Bronchial epithelial cell (primary cell): ENCODE data around the gene PRKG1. TPM values are rescaled to one million over a fixed set of nuclear protein-coding genes. Genes with fewer than 3 reads are reported as not detected.

Experiments used
- DNase-seq: peaks from one replicate; pipeline ENCODE4 v3.0.0-alpha.2; 2010; ENCODE audit warnings: low read depth
- FAIRE-seq: peaks from 2 replicates; lab custom pipeline; 2011; peaks lifted over from hg19 to GRCh38; lab: Jason Lieb, UNC
- H3K27me3 ChIP-seq: 2 replicates; pipeline ENCODE4 v1.5.1; 2011; ENCODE audit warnings: low read length; ENCODE audit not compliant: control insufficient read depth, insufficient read depth
- H3K36me3 ChIP-seq: 2 replicates; pipeline ENCODE4 v1.5.1; 2011; ENCODE audit warnings: low read length; ENCODE audit not compliant: control insufficient read depth, insufficient read depth
- H3K4me3 ChIP-seq: 2 replicates; pipeline ENCODE4 v1.5.1; 2011; ENCODE audit warnings: mild to moderate bottlenecking, low read depth, low read length, control low read depth
- CTCF ChIP-seq: IDR thresholded peaks from 2 replicates; pipeline ENCODE4 v1.5.1; 2011; ENCODE audit warnings: mild to moderate bottlenecking, moderate library complexity, low read length, control low read depth, inconsistent platforms; ENCODE audit not compliant: insufficient read depth, severe bottlenecking
- total RNA-seq: library from RNA; depleted of rRNA; stranded (reverse); fragments of >200 nt; gene quantifications from 2 replicates; pipeline ENCODE4 v1.2.1, GENCODE V29; 2014

The PRKG1 gene
- total RNA-seq, 1 donor from 2014 or later, result 0.26 TPM

- FAIRE-seq (no peak), DNase-seq (no peak)
- H3K27me3 ChIP-seq, result no peaks in the 10 kb centered on the region
- TF ChIP-seq CTCF, result no peak
- no peaks in the 10 kb centered on the region for H3K36me3 ChIP-seq
- no peak overlapping the region for H3K4me3 ChIP-seq
These were observed 898.6 kb downstream of the PRKG1 start for GRCh38 chr10:51972733-51973346.

- no peak overlapping the region for H3K4me3 ChIP-seq
- no peak for DNase-seq
- H3K36me3 ChIP-seq, result no peaks in the 10 kb centered on the region
- no peaks in the 10 kb centered on the region for H3K27me3 ChIP-seq
- TF ChIP-seq CTCF, result no peak
- FAIRE-seq, result no peak
These were observed 906.5 kb downstream of the PRKG1 start for GRCh38 chr10:51980752-51981151.

GRCh38 chr10:51981731-51982130 is 907.4 kb downstream of the PRKG1 start:
- FAIRE-seq, result no peak
- H3K36me3 ChIP-seq, result no peaks in the 10 kb centered on the region
- H3K27me3 ChIP-seq, result no peaks in the 10 kb centered on the region
- no peak overlapping the region for H3K4me3 ChIP-seq
- DNase-seq, result no peak
- no peak for TF ChIP-seq CTCF

DNA sequence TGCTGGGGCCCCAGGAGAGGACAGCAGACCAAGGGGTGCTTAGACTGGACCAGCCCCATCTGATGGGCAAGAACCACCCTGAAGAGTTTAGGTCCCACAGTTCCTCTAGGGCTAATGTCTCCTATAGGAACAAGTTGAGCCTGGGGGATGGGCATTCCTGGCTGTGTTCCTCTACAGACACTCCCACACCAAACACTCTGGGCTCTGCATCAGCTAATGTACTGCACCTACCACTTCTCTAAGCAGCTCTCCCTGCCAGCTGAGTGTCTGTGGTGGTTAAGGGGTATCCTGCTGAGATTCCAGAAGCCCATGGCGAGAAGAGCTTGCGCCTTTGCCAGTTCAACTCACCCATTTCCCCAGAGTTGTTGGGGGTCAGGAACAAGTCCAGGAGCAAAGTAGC is 909.2 kb downstream of the PRKG1 start:
- Histone ChIP-seq H3K27me3 (no peaks in the 10 kb centered on the region), H3K4me3 (no peak overlapping the region), H3K36me3 (no peaks in the 10 kb centered on the region)
- DNase-seq (no peak), FAIRE-seq (no peak)
- no peak for TF ChIP-seq CTCF

DNA sequence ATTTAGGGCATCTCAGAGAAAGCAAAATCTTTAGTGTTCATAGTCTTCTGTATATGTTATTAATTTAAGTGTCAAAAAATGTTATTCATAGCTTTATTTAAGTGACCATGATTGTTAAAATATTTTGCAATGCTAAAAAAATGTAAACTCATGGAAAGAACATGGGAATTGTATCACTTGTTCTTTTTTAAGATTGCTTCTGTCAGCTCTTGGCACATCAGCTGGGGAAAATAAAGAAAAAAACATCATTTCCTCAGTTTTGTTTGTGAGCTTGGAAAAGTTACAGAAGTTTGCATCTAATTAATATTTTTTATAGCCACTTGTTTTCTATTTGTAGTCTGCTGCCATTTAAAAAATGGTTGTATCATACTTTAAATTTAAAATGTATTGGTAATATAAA is 911.0 kb downstream of the PRKG1 start:
- Histone ChIP-seq H3K4me3 (no peak overlapping the region), H3K36me3 (no peaks in the 10 kb centered on the region), H3K27me3 (no peaks in the 10 kb centered on the region)
- DNase-seq, result no peak
- no peak for FAIRE-seq
- TF ChIP-seq CTCF, result no peak

DNA sequence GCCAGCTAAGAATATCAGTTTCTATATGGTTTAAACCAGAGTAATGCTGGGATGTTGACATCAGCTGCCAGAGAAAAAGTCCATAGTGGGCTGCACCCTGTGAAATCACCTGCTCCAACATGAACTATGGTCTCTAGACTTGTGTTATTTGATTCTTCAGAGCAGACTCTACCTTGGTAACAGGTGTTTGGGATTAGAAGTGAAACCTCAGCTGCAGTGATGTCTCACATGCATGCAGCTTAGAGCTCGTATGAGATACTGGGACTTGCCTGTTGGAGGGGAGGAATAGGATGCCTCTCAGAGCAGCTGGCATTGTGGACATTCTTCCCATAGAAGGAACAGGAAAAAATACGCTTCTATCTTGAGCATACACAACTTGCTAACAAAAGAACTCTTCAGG is 912.2 kb downstream of the PRKG1 start:
- no peak for FAIRE-seq
- no peak for TF ChIP-seq CTCF

More for the DNA sequence above, 912.2 kb downstream of the PRKG1 start:
- H3K36me3 ChIP-seq, result no peaks in the 10 kb centered on the region
- no peaks in the 10 kb centered on the region for H3K27me3 ChIP-seq
- H3K4me3 ChIP-seq, result no peak overlapping the region
- DNase-seq, result no peak
